GM23338 (cell line): ENCODE results near the gene MS4A6A. TPM values are rescaled to one million over a fixed set of nuclear protein-coding genes. Genes with fewer than 3 reads are reported as not detected.

Experiments used
- ATAC-seq: fragments of 200-7000 bp; cut with Tn5 transposase; 3 replicates; pipeline ENCODE4 v1.9.1; 2020
- DNase-seq: peaks from one replicate; pipeline ENCODE4 v3.0.0-alpha.2; 2015; ENCODE audit warnings: low spot score
- H2AFZ ChIP-seq: fragments of 200-600 bp; sonication (generic); 2 replicates; pipeline ENCODE4 v1.8.0; 2016; ENCODE audit warnings: antibody characterized with exemption, mild to moderate bottlenecking, moderate library complexity
- H3F3A ChIP-seq: fragments of 200-600 bp; sonication (generic); replicated peaks from 2 replicates; pipeline ENCODE4 v1.8.0; 2017; ENCODE audit warnings: antibody characterized with exemption, mixed run types, low read depth
- H3K27ac ChIP-seq: fragments of 200-600 bp; sonication (generic); 2 replicates; pipeline ENCODE4 v1.6.1; 2016; ENCODE audit warnings: low read depth
- H3K27me3 ChIP-seq: fragments of 200-600 bp; sonication (generic); 2 replicates; pipeline ENCODE4 v1.8.0; 2016; ENCODE audit warnings: mild to moderate bottlenecking, mixed run types, moderate library complexity; ENCODE audit not compliant: insufficient read depth
- H3K36me3 ChIP-seq: fragments of 200-600 bp; sonication (generic); 2 replicates; pipeline ENCODE4 v1.8.0; 2016; ENCODE audit warnings: mild to moderate bottlenecking; ENCODE audit not compliant: insufficient read depth
- H3K4me1 ChIP-seq: fragments of 200-600 bp; sonication (generic); 2 replicates; pipeline ENCODE4 v1.8.0; 2016; ENCODE audit warnings: mild to moderate bottlenecking, moderate library complexity; ENCODE audit not compliant: insufficient read depth
- H3K4me2 ChIP-seq: fragments of 200-600 bp; sonication (generic); 2 replicates; pipeline ENCODE4 v1.7.1; 2017; ENCODE audit warnings: mixed run types
- H3K4me3 ChIP-seq: fragments of 200-600 bp; sonication (generic); 2 replicates; pipeline ENCODE4 v1.6.1; 2016; ENCODE audit warnings: mixed run types
- H3K79me2 ChIP-seq: fragments of 200-600 bp; sonication (generic); replicated peaks from 2 replicates; pipeline ENCODE4 v1.8.0; 2017; ENCODE audit warnings: mild to moderate bottlenecking; ENCODE audit not compliant: insufficient read depth
- H3K9me2 ChIP-seq: fragments of 200-600 bp; sonication (generic); 2 replicates; pipeline ENCODE4 v1.8.0; 2017; ENCODE audit not compliant: insufficient read depth
- H4K20me1 ChIP-seq: fragments of 200-600 bp; sonication (generic); replicated peaks from 2 replicates; pipeline ENCODE4 v1.8.0; 2017; ENCODE audit warnings: mild to moderate bottlenecking; ENCODE audit not compliant: insufficient read depth
- H3K27ac Mint-ChIP-seq: 2 replicates; pipeline ENCODE4 v1.8.0; 2020; ENCODE audit warnings: inconsistent platforms, mild to moderate bottlenecking, moderate library complexity, mixed read lengths
- H3K27me3 Mint-ChIP-seq: 3 replicates; pipeline ENCODE4 v1.8.0; 2022; ENCODE audit warnings: low read depth, mild to moderate bottlenecking, moderate library complexity, mixed read lengths, inconsistent platforms; ENCODE audit not compliant: insufficient read depth, poor library complexity
- H3K36me3 Mint-ChIP-seq: 3 replicates; pipeline ENCODE4 v1.8.0; 2021; ENCODE audit warnings: low read depth, mild to moderate bottlenecking, inconsistent platforms, moderate library complexity, mixed read lengths
- H3K4me1 Mint-ChIP-seq: 3 replicates; pipeline ENCODE4 v1.8.0; 2020; ENCODE audit warnings: mild to moderate bottlenecking, inconsistent platforms, mixed read lengths
- H3K4me3 Mint-ChIP-seq: 3 replicates; pipeline ENCODE4 v1.8.0; 2021; ENCODE audit warnings: moderate library complexity, mild to moderate bottlenecking, inconsistent platforms, mixed read lengths
- H3K9me3 Mint-ChIP-seq: 3 replicates; pipeline ENCODE4 v1.8.0; 2020; ENCODE audit warnings: moderate library complexity, mild to moderate bottlenecking, inconsistent platforms, mixed read lengths
- EZH2 ChIP-seq: fragments of 200-600 bp; sonication (generic); IDR thresholded peaks from one replicate; pipeline ENCODE4 v1.8.0; 2017; ENCODE audit warnings: antibody characterized with exemption, mild to moderate bottlenecking, low read depth; ENCODE audit not compliant: unreplicated experiment
- EZH2phosphoT487 ChIP-seq: fragments of 200-600 bp; sonication (generic); IDR thresholded peaks from one replicate; pipeline ENCODE4 v1.8.1; 2018; ENCODE audit warnings: antibody characterized with exemption; ENCODE audit not compliant: unreplicated experiment
- JUNB ChIP-seq: IDR thresholded peaks from one replicate; pipeline ENCODE4 v1.6.1; 2016; ENCODE audit warnings: antibody characterized with exemption; ENCODE audit not compliant: unreplicated experiment
- STAT1 ChIP-seq: IDR thresholded peaks from one replicate; pipeline ENCODE4 v1.6.1; 2016; ENCODE audit warnings: antibody characterized with exemption; ENCODE audit not compliant: unreplicated experiment
- ZNF114 ChIP-seq: fragments of 250-450 bp; sonication (Bioruptor Pico); IDR thresholded peaks from 2 replicates; pipeline ENCODE4 v1.5.0; 2020; ENCODE audit warnings: mild to moderate bottlenecking, moderate library complexity
- polyA plus RNA-seq: library from polyadenylated mRNA; unstranded; fragments of >200 nt; fragmentation: Nextera tagmentation; extraction: Ambion mirVana; gene quantifications from 2 replicates; pipeline ENCODE4 v1.2.1, GENCODE V29; 2016
- total RNA-seq: library from RNA; depleted of rRNA; stranded (reverse); fragments of >200 nt; shearing (Covaris generic); gene quantifications from 2 replicates; pipeline ENCODE4 v1.2.3, GENCODE V29; 2014
- TF ChIP-seq, protein P1 (sequence below): fragments of 250-450 bp; sonication (Bioruptor Pico); IDR thresholded peaks from 2 replicates; pipeline ENCODE4 v1.5.0; 2020; ENCODE audit warnings: mild to moderate bottlenecking, moderate library complexity
- TF ChIP-seq, protein P2 (sequence below), 2 experiments: fragments of 200-600 bp in 1 of 2; sonication (generic) in 1 of 2; conservative IDR thresholded peaks; 2 replicates each; pipeline versions ENCODE4 v1.5.1 to v1.6.1; 2016 to 2017; ENCODE audit warnings: antibody characterized with exemption in 2 of 2, low read depth in 2 of 2, mild to moderate bottlenecking in 2 of 2, moderate library complexity in 1 of 2

Gene MS4A6A
- total and polyA plus RNA-seq, 2 experiments from 2014 or later, result not detected

DNA sequence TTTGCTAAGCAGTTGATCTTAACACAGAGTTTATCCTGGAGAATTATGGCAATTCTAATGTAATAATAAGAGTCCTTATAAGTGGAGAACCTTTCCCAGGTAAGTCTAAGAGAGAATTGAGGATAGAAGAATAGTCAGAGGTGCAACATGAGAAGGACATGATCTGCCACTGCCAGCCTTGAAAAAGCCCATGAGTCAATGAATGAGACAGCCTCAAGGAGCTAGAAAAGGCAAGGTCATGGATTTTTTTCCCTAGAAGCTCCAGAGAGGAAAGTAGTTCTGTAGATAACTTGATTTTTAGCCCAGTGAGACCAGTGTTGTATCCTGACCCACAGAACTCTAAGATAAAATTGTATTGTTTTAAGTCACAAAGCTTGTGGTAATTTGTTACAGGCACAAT, 16.9 kb downstream of the MS4A6A start:
- H3K9me3 Mint-ChIP-seq, result peaks cover 57% of the 10 kb centered on the region
- no peaks in the 10 kb centered on the region for H3K79me2 ChIP-seq
- H3F3A ChIP-seq, result no peaks in the 10 kb centered on the region
- no peaks in the 10 kb centered on the region for H4K20me1 ChIP-seq
- no peak overlapping the region for H3K4me2 ChIP-seq
- no peaks in the 10 kb centered on the region for H3K27me3 Mint-ChIP-seq
- no peak for DNase-seq
- no peak overlapping the region for H3K4me3 Mint-ChIP-seq
- no peak overlapping the region for H3K27ac ChIP-seq
- no peaks in the 10 kb centered on the region for H3K4me1 Mint-ChIP-seq
- H3K27me3 ChIP-seq, result no peaks in the 10 kb centered on the region
- TF ChIP-seq EZH2, result no peak
- TF ChIP-seq, protein P1, sequence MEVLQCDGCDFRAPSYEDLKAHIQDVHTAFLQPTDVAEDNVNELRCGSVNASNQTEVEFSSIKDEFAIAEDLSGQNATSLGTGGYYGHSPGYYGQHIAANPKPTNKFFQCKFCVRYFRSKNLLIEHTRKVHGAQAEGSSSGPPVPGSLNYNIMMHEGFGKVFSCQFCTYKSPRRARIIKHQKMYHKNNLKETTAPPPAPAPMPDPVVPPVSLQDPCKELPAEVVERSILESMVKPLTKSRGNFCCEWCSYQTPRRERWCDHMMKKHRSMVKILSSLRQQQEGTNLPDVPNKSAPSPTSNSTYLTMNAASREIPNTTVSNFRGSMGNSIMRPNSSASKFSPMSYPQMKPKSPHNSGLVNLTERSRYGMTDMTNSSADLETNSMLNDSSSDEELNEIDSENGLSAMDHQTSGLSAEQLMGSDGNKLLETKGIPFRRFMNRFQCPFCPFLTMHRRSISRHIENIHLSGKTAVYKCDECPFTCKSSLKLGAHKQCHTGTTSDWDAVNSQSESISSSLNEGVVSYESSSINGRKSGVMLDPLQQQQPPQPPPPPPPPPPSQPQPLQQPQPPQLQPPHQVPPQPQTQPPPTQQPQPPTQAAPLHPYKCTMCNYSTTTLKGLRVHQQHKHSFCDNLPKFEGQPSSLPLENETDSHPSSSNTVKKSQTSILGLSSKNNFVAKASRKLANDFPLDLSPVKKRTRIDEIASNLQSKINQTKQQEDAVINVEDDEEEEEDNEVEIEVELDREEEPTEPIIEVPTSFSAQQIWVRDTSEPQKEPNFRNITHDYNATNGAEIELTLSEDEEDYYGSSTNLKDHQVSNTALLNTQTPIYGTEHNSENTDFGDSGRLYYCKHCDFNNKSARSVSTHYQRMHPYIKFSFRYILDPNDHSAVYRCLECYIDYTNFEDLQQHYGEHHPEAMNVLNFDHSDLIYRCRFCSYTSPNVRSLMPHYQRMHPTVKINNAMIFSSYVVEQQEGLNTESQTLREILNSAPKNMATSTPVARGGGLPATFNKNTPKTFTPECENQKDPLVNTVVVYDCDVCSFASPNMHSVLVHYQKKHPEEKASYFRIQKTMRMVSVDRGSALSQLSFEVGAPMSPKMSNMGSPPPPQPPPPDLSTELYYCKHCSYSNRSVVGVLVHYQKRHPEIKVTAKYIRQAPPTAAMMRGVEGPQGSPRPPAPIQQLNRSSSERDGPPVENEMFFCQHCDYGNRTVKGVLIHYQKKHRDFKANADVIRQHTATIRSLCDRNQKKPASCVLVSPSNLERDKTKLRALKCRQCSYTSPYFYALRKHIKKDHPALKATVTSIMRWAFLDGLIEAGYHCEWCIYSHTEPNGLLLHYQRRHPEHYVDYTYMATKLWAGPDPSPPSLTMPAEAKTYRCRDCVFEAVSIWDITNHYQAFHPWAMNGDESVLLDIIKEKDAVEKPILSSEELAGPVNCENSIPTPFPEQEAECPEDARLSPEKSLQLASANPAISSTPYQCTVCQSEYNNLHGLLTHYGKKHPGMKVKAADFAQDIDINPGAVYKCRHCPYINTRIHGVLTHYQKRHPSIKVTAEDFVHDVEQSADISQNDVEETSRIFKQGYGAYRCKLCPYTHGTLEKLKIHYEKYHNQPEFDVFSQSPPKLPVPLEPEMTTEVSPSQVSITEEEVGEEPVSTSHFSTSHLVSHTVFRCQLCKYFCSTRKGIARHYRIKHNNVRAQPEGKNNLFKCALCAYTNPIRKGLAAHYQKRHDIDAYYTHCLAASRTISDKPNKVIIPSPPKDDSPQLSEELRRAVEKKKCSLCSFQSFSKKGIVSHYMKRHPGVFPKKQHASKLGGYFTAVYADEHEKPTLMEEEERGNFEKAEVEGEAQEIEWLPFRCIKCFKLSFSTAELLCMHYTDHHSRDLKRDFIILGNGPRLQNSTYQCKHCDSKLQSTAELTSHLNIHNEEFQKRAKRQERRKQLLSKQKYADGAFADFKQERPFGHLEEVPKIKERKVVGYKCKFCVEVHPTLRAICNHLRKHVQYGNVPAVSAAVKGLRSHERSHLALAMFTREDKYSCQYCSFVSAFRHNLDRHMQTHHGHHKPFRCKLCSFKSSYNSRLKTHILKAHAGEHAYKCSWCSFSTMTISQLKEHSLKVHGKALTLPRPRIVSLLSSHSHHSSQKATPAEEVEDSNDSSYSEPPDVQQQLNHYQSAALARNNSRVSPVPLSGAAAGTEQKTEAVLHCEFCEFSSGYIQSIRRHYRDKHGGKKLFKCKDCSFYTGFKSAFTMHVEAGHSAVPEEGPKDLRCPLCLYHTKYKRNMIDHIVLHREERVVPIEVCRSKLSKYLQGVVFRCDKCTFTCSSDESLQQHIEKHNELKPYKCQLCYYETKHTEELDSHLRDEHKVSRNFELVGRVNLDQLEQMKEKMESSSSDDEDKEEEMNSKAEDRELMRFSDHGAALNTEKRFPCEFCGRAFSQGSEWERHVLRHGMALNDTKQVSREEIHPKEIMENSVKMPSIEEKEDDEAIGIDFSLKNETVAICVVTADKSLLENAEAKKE, result no peak
- ATAC-seq, result no peak
- no peak overlapping the region for H3K4me3 ChIP-seq
- no peak overlapping the region for H3K27ac Mint-ChIP-seq
- H3K36me3 Mint-ChIP-seq, result peaks cover 32% of the 10 kb centered on the region; the same call in 2 of the 3 replicates
- peaks cover 5% of the 10 kb centered on the region; the same call in 1 of the 2 replicates for H3K36me3 ChIP-seq
- H3K9me2 ChIP-seq, result no peaks in the 10 kb centered on the region; the same call in 1 of the 2 replicates
- no peaks in the 10 kb centered on the region for H3K4me1 ChIP-seq
- no peak overlapping the region for H2AFZ ChIP-seq

DNA sequence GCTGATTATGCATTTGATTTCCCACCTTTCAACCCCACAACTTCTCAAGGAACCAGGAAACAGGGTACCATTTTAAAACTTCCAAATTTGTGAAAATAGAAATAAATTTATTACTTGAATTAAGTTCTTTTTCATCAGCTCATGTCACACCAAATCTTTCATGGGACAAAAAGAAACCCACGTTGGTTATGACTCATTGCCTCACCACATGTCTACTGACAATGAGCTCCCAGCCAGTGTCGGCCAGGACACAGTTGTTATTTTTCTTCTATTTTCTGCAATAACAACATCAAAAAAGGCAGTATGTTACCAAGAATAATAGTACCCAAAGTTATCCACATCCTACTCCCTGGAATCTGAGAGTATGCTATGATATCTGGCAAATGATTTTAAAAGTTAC, 17.3 kb downstream of the MS4A6A start:
- Histone ChIP-seq H3K36me3 (peaks cover 5% of the 10 kb centered on the region; the same call in 1 of the 2 replicates), H3K4me1 (no peaks in the 10 kb centered on the region), H3F3A (no peaks in the 10 kb centered on the region), H3K27me3 (no peaks in the 10 kb centered on the region), H3K79me2 (no peaks in the 10 kb centered on the region), H2AFZ (no peak overlapping the region), H3K4me2 (no peak overlapping the region), H3K27ac (no peak overlapping the region), H3K4me3 (no peak overlapping the region), H4K20me1 (no peaks in the 10 kb centered on the region), H3K9me2 (no peaks in the 10 kb centered on the region; the same call in 1 of the 2 replicates)
- Mint-ChIP-seq H3K4me3 (no peak overlapping the region), H3K36me3 (peaks cover 30% of the 10 kb centered on the region; the same call in 2 of the 3 replicates), H3K9me3 (peaks cover 53% of the 10 kb centered on the region), H3K4me1 (no peaks in the 10 kb centered on the region), H3K27me3 (no peaks in the 10 kb centered on the region), H3K27ac (no peak overlapping the region)
- no peak for DNase-seq
- no peak for ATAC-seq
- TF ChIP-seq STAT1 (no peak), ZNF114 (CRISPR knock-in tag) (no peak), EZH2phosphoT487 (no peak), JUNB (no peak)
- TF ChIP-seq, protein P2, sequence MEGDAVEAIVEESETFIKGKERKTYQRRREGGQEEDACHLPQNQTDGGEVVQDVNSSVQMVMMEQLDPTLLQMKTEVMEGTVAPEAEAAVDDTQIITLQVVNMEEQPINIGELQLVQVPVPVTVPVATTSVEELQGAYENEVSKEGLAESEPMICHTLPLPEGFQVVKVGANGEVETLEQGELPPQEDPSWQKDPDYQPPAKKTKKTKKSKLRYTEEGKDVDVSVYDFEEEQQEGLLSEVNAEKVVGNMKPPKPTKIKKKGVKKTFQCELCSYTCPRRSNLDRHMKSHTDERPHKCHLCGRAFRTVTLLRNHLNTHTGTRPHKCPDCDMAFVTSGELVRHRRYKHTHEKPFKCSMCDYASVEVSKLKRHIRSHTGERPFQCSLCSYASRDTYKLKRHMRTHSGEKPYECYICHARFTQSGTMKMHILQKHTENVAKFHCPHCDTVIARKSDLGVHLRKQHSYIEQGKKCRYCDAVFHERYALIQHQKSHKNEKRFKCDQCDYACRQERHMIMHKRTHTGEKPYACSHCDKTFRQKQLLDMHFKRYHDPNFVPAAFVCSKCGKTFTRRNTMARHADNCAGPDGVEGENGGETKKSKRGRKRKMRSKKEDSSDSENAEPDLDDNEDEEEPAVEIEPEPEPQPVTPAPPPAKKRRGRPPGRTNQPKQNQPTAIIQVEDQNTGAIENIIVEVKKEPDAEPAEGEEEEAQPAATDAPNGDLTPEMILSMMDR (conservative IDR thresholded peaks at IDR 0.05; ENCODE audit: low read depth in 2 of 2), result no peak
